H1 (cell line): ENCODE measurements around the gene DNAAF5. TPM values are rescaled to one million over a fixed set of nuclear protein-coding genes. Genes with fewer than 3 reads are reported as not detected.

ENCODE experiments used
- CTCF ChIA-PET: fragments of 300-600 bp; sonication (Branson Sonifier 250); formaldehyde crosslinking; loops from one replicate; lab custom pipeline; 2021; ENCODE audit not compliant: partially characterized antibody; lab: Charles Lee
- POLR2A ChIA-PET: fragments of 300-600 bp; sonication (Branson Sonifier 250); formaldehyde crosslinking; loops from one replicate; lab custom pipeline; 2021; ENCODE audit warnings: inconsistent platforms; ENCODE audit not compliant: partially characterized antibody; lab: Charles Lee
- DNase-seq, 2 experiments: peaks; one replicate each; pipeline versions ENCODE4 v3.0.0 to v3.0.0-alpha.2; 2010 to 2022; ENCODE audit warnings: low spot score in 2 of 2, low read depth in 1 of 2, mixed read lengths in 1 of 2
- FAIRE-seq: peaks from 2 replicates; lab custom pipeline; 2011; peaks lifted over from hg19 to GRCh38; lab: Jason Lieb, UNC
- H2AFZ ChIP-seq: 2 replicates; pipeline ENCODE4 v1.8.1; 2012; ENCODE audit warnings: low read length, inconsistent platforms
- H2AK5ac ChIP-seq: 2 replicates; pipeline ENCODE4 v1.6.1; 2013; ENCODE audit warnings: low read depth, low read length
- H2BK120ac ChIP-seq: replicated peaks from 2 replicates; pipeline ENCODE3; 2013; ENCODE audit warnings: low read depth, low read length, inconsistent platforms
- H2BK12ac ChIP-seq: 2 replicates; pipeline ENCODE4 v1.6.1; 2013; ENCODE audit warnings: low read depth, low read length
- H2BK15ac ChIP-seq: 2 replicates; pipeline ENCODE4 v1.6.1; 2013; ENCODE audit warnings: low read length
- H2BK20ac ChIP-seq: 2 replicates; pipeline ENCODE4 v1.6.1; 2013; ENCODE audit warnings: low read length
- H2BK5ac ChIP-seq: 2 replicates; pipeline ENCODE4 v1.6.1; 2013; ENCODE audit warnings: low read depth, low read length
- H3K14ac ChIP-seq: 2 replicates; pipeline ENCODE4 v1.6.1; 2013; ENCODE audit warnings: inconsistent platforms; ENCODE audit not compliant: insufficient read length
- H3K18ac ChIP-seq: 2 replicates; pipeline ENCODE4 v1.6.1; 2013; ENCODE audit warnings: low read length; ENCODE audit errors: extremely low read depth
- H3K23ac ChIP-seq: 2 replicates; pipeline ENCODE4 v1.6.1; 2013; ENCODE audit warnings: inconsistent platforms; ENCODE audit not compliant: insufficient read length
- H3K23me2 ChIP-seq: 2 replicates; pipeline ENCODE4 v1.6.1; 2013; ENCODE audit warnings: low read depth, low read length
- H3K27ac ChIP-seq: 2 replicates; pipeline ENCODE4 v1.6.1; 2011; ENCODE audit warnings: low read depth, low read length, inconsistent platforms
- H3K27me3 ChIP-seq, 4 experiments: replicated peaks in 1 of 4; 1 replicate in 1 of 4; 2 replicates in 3 of 4; pipeline versions ENCODE4 v1.6.1 to v1.8.1; 2011 to 2013; ENCODE audit warnings: low read length in 3 of 4, mild to moderate bottlenecking in 3 of 4, inconsistent platforms in 2 of 4, mixed read lengths in 2 of 4, moderate library complexity in 1 of 4; ENCODE audit not compliant: control insufficient read depth in 3 of 4, insufficient read depth in 3 of 4; ENCODE audit errors: extremely low read depth in 1 of 4
- H3K36me3 ChIP-seq, 4 experiments: 2 replicates each; pipeline versions ENCODE4 v1.6.1 to v1.8.1; 2011 to 2013; ENCODE audit warnings: mild to moderate bottlenecking in 4 of 4, low read length in 3 of 4, moderate library complexity in 2 of 4, control low read depth in 1 of 4, inconsistent platforms in 1 of 4; ENCODE audit not compliant: insufficient read depth in 4 of 4, control insufficient read depth in 2 of 4
- H3K4ac ChIP-seq: replicated peaks from 2 replicates; pipeline ENCODE3; 2013; ENCODE audit warnings: low read length, low read depth, mixed read lengths, inconsistent platforms; ENCODE audit not compliant: insufficient read length
- H3K4me1 ChIP-seq, 4 experiments: replicated peaks in 1 of 4; 1 replicate in 1 of 4; 2 replicates in 3 of 4; pipeline versions ENCODE4 v1.6.1 to v1.8.1; 2011 to 2013; ENCODE audit warnings: low read length in 3 of 4, inconsistent platforms in 2 of 4, mixed read lengths in 1 of 4; ENCODE audit not compliant: insufficient read depth in 4 of 4, control insufficient read depth in 3 of 4
- H3K4me2 ChIP-seq, 2 experiments: 2 replicates each; pipeline versions ENCODE4 v1.6.1 to v1.8.1; 2011 to 2013; ENCODE audit warnings: low read depth in 2 of 2, low read length in 2 of 2, control low read depth in 1 of 2, inconsistent platforms in 1 of 2, mild to moderate bottlenecking in 1 of 2; ENCODE audit not compliant: insufficient read depth in 1 of 2
- H3K4me3 ChIP-seq, 4 experiments: fragments of 200-600, 300-600 bp in 1 of 4; sonication (generic), shearing (Covaris generic), sonication (Bioruptor Twin) in 1 of 4; 2 replicates each; pipeline versions ENCODE4 v1.5.1 to v1.8.1; 2011 to 2016; ENCODE audit warnings: low read length in 4 of 4, low read depth in 3 of 4, control low read depth in 2 of 4, inconsistent platforms in 2 of 4, mild to moderate bottlenecking in 2 of 4, mixed read lengths in 1 of 4, moderate library complexity in 1 of 4; ENCODE audit not compliant: insufficient read depth in 2 of 4; ENCODE audit errors: extremely low read depth in 1 of 4
- H3K56ac ChIP-seq: replicated peaks from 2 replicates; pipeline ENCODE3; 2013; ENCODE audit warnings: low read depth, mild to moderate bottlenecking, mixed read lengths, low read length, inconsistent platforms; ENCODE audit not compliant: insufficient read length
- H3K79me1 ChIP-seq: 2 replicates; pipeline ENCODE4 v1.6.1; 2013; ENCODE audit warnings: low read depth, low read length, control low read depth
- H3K79me2 ChIP-seq, 2 experiments: 2 replicates each; pipeline versions ENCODE4 v1.6.1 to v1.8.1; 2012 to 2013; ENCODE audit warnings: low read length in 2 of 2, mild to moderate bottlenecking in 2 of 2, inconsistent platforms in 1 of 2; ENCODE audit not compliant: insufficient read depth in 2 of 2, control insufficient read depth in 1 of 2
- H3K9ac ChIP-seq, 4 experiments: replicated peaks in 1 of 4; 1 replicate in 1 of 4; 2 replicates in 3 of 4; pipeline versions ENCODE4 v1.6.1 to v1.8.1; 2011 to 2013; ENCODE audit warnings: low read depth in 3 of 4, low read length in 3 of 4, control low read depth in 2 of 4, mild to moderate bottlenecking in 2 of 4, moderate library complexity in 2 of 4, inconsistent platforms in 1 of 4; ENCODE audit errors: extremely low read depth in 1 of 4
- H3K9me3 ChIP-seq, 2 experiments: 2 replicates each; pipeline versions ENCODE4 v1.6.1 to v1.8.1; 2012 to 2013; ENCODE audit warnings: mild to moderate bottlenecking in 2 of 2, moderate library complexity in 2 of 2, control low read depth in 1 of 2, inconsistent platforms in 1 of 2, low read depth in 1 of 2, low read length in 1 of 2, mixed read lengths in 1 of 2; ENCODE audit not compliant: insufficient read depth in 2 of 2
- H4K20me1 ChIP-seq, 2 experiments: replicated peaks in 1 of 2; 2 replicates each; pipeline versions ENCODE3 to v1.8.1; 2011 to 2013; ENCODE audit warnings: inconsistent platforms in 2 of 2, low read length in 2 of 2, mild to moderate bottlenecking in 1 of 2; ENCODE audit not compliant: insufficient read depth in 2 of 2, control insufficient read depth in 1 of 2
- H4K5ac ChIP-seq: 2 replicates; pipeline ENCODE4 v1.6.1; 2013; ENCODE audit warnings: low read length, low read depth, mixed read lengths, inconsistent platforms; ENCODE audit not compliant: insufficient read length
- H4K8ac ChIP-seq: 2 replicates; pipeline ENCODE4 v1.8.0; 2013; ENCODE audit warnings: mild to moderate bottlenecking, moderate library complexity, low read length, inconsistent platforms; ENCODE audit not compliant: insufficient read depth; ENCODE audit errors: extremely low read depth
- H4K91ac ChIP-seq: replicated peaks from 2 replicates; pipeline ENCODE3; 2013; ENCODE audit warnings: low read length, mixed read lengths, inconsistent platforms; ENCODE audit not compliant: insufficient read length
- CBX8 ChIP-seq: fragments of 300-800, 300-1000 bp; sonication (generic); IDR thresholded peaks from 2 replicates; pipeline ENCODE4 v1.7.1; 2016; ENCODE audit warnings: low read depth, low read length, borderline replicate concordance
- CHD2 ChIP-seq: IDR thresholded peaks from 2 replicates; pipeline ENCODE4 v1.6.1; 2012; ENCODE audit warnings: low read length, improper control_type of control experiment
- CTBP2 ChIP-seq: IDR thresholded peaks from 2 replicates; pipeline ENCODE4 v1.7.0; 2011; ENCODE audit warnings: borderline replicate concordance, mild to moderate bottlenecking, moderate library complexity, mixed read lengths, low read length; ENCODE audit not compliant: insufficient read depth, insufficient read length
- EP300 ChIP-seq, 2 experiments: IDR thresholded peaks; 1 replicate in 1 of 2; 2 replicates in 1 of 2; pipeline ENCODE4 v1.6.1; 2011 to 2012; ENCODE audit warnings: low read depth in 2 of 2, low read length in 2 of 2, mild to moderate bottlenecking in 2 of 2, borderline replicate concordance in 1 of 2, inconsistent platforms in 1 of 2, moderate library complexity in 1 of 2
- JUN ChIP-seq: IDR thresholded peaks from 2 replicates; pipeline ENCODE4 v1.6.1; 2011; ENCODE audit warnings: low read depth, mild to moderate bottlenecking, improper control_type of control experiment, low read length
- NANOG ChIP-seq: IDR thresholded peaks from 2 replicates; pipeline ENCODE4 v1.6.1; 2011; ENCODE audit warnings: low read length, low read depth, mild to moderate bottlenecking, inconsistent platforms; ENCODE audit not compliant: insufficient read depth, poor library complexity, severe bottlenecking
- SP2 ChIP-seq: IDR thresholded peaks from 2 replicates; pipeline ENCODE4 v1.6.1; 2012; ENCODE audit warnings: mild to moderate bottlenecking, low read length, inconsistent platforms
- SP4 ChIP-seq: IDR thresholded peaks from 2 replicates; pipeline ENCODE4 v1.6.1; 2012; ENCODE audit warnings: low read length, inconsistent platforms
- TBP ChIP-seq: IDR thresholded peaks from 2 replicates; pipeline ENCODE4 v1.6.1; 2011; ENCODE audit warnings: low read depth, low read length, improper control_type of control experiment
- TCF12 ChIP-seq: IDR thresholded peaks from 2 replicates; pipeline ENCODE4 v1.6.1; 2011; ENCODE audit warnings: low read depth, mild to moderate bottlenecking, low read length
- WGBS, 2 experiments: shearing (Covaris generic) in 1 of 2; methylation state at CpG; one replicate each; pipeline versions ENCODE4 v1.1.6 to v1.1.7; 2013 to 2015; ENCODE audit warnings: low lambda C conversion rate in 2 of 2, mixed read lengths in 2 of 2, inconsistent platforms in 1 of 2, low coverage in 1 of 2, missing lambda C conversion rate in 1 of 2; ENCODE audit not compliant: insufficient replicate concordance in 2 of 2, insufficient coverage in 1 of 2, insufficient read length in 1 of 2; ENCODE audit errors: extremely low coverage in 1 of 2, missing lambda C conversion rate in 1 of 2; 5-methylcytosine and 5-hydroxymethylcytosine counted together
- polyA plus RNA-seq, 7 experiments: library from polyadenylated mRNA; depleted of rRNA in 3 of 7; stranded (reverse) in 5 of 7; unstranded in 2 of 7; fragments of >200 nt in 5 of 7; fragments of 200-250 nt in 2 of 7; gene quantifications; 1 replicate in 5 of 7; 2 replicates in 1 of 7; 4 replicates in 1 of 7; pipeline versions ENCODE4 v1.2.1 to v1.2.3, GENCODE V29; 2011 to 2013; ENCODE audit warnings: missing spikeins in 2 of 7, mixed read lengths in 2 of 7
- total RNA-seq: library from RNA; stranded (reverse); fragmentation: NEBNext Ultra II Directional; extraction: Animal tissue kit (Norgen Biotek cat#: 25700); gene quantifications from 2 replicates; pipeline ENCODE4 v1.2.1, GENCODE V29; 2021
- TF ChIP-seq, protein P1 (sequence below): IDR thresholded peaks from 2 replicates; pipeline ENCODE4 v1.6.1; 2012; ENCODE audit warnings: inconsistent platforms
- TF ChIP-seq, protein P2 (sequence below): IDR thresholded peaks from 2 replicates; pipeline ENCODE4 v1.6.1; 2012; ENCODE audit warnings: low read length, inconsistent platforms

Gene DNAAF5
- total and polyA plus RNA-seq, 2 of the 8 experiments (the other 6 are each of a cell fraction or from before 2014, with no cell fraction given): 55.1 to 95.9 TPM

DNA sequence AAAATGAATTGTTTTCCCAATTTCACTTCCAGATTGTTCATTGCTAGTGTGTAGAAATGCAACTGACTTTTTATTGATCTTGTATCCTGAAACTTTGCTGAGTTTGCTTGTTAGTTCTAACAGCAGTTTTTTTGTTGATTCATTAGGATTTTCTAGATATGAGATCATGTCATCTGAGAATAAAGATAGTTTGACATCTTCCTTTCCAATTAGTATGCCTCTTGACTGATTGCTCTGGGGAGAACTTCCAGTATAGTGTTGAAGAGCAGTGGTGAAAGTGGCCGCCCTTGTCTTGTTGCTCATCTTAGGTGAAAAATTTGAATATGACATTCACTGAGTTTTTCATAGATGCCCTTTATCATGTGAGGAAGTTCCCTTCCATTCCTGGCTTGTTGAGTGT, 93.8 kb downstream of the DNAAF5 start:
- peaks cover 32 to 44% of the 10 kb centered on the region in 2 experiments for H4K20me1 ChIP-seq
- no peak for TF ChIP-seq SP4
- TF ChIP-seq JUN: no peak
- no peak for TF ChIP-seq EP300 (IDR thresholded peaks at IDR 0.05; ENCODE audit: borderline replicate concordance in 1 of 2, low read depth in 2 of 2, low read length in 2 of 2)
- TF ChIP-seq, protein P1, sequence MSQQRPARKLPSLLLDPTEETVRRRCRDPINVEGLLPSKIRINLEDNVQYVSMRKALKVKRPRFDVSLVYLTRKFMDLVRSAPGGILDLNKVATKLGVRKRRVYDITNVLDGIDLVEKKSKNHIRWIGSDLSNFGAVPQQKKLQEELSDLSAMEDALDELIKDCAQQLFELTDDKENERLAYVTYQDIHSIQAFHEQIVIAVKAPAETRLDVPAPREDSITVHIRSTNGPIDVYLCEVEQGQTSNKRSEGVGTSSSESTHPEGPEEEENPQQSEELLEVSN: no peak
- no peak for TF ChIP-seq TCF12
- TF ChIP-seq NANOG: no peak
- no peak for TF ChIP-seq TBP
- TF ChIP-seq CHD2: no peak
- TF ChIP-seq SP2: no peak
- TF ChIP-seq CBX8: no peak
- TF ChIP-seq, protein P2, sequence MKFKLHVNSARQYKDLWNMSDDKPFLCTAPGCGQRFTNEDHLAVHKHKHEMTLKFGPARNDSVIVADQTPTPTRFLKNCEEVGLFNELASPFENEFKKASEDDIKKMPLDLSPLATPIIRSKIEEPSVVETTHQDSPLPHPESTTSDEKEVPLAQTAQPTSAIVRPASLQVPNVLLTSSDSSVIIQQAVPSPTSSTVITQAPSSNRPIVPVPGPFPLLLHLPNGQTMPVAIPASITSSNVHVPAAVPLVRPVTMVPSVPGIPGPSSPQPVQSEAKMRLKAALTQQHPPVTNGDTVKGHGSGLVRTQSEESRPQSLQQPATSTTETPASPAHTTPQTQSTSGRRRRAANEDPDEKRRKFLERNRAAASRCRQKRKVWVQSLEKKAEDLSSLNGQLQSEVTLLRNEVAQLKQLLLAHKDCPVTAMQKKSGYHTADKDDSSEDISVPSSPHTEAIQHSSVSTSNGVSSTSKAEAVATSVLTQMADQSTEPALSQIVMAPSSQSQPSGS: no peak
- no peak for TF ChIP-seq CTBP2

More for the DNA sequence above, 93.8 kb downstream of the DNAAF5 start:
- Histone ChIP-seq H3K79me2 (peaks cover 63 to 83% of the 10 kb centered on the region in 2 experiments), H3K4me2 (no peak overlapping the region), H3K27ac (no peak overlapping the region), H3K4me1 (peaks cover 0 to 9% (median 3%) of the 10 kb centered on the region in 4 experiments; a peak in 3 of 7 replicates), H4K5ac (no peak overlapping the region), H3K4ac (no peak overlapping the region), H3K27me3 (no peaks in the 10 kb centered on the region), H3K23me2 (peaks cover 8% of the 10 kb centered on the region; the same call in 1 of the 2 replicates), H3K36me3 (no peaks in the 10 kb centered on the region; a peak in 1 of 8 replicates), H3K9ac (no peak overlapping the region), H3K18ac (no peak overlapping the region), H2AFZ (no peak overlapping the region), H3K56ac (no peak overlapping the region), H2BK5ac (no peak overlapping the region), H3K9me3 (no peaks in the 10 kb centered on the region), H4K91ac (no peak overlapping the region), H2BK120ac (no peak overlapping the region), H3K79me1 (peaks cover 14% of the 10 kb centered on the region), H3K4me3 (no peak overlapping the region), H4K8ac (no peak overlapping the region), H2BK12ac (no peak overlapping the region), H2AK5ac (no peak overlapping the region), H2BK15ac (no peak overlapping the region), H3K23ac (no peak overlapping the region), H3K14ac (no peak overlapping the region), H2BK20ac (no peak overlapping the region)
- ChIA-PET CTCF (no interaction called here), POLR2A (no interaction called here)
- FAIRE-seq (no peak), DNase-seq (no peak)
- WGBS, 2 experiments: 92% methylated on average over 1 of the region's 1 CpG; no CpG with 5 or more reads in 1 of the 2 experiments
